A172 (cell line): Measurements from ENCODE around the gene PHETA2. TPM values are rescaled to one million over a fixed set of nuclear protein-coding genes. Genes with fewer than 3 reads are reported as not detected.

Source experiments
- DNase-seq: peaks from one replicate; pipeline ENCODE4 v3.0.0-alpha.2; 2015; ENCODE audit warnings: low spot score
- total RNA-seq: library from RNA; depleted of rRNA; stranded (reverse); fragments of >200 nt; shearing (Covaris generic); gene quantifications from 2 replicates; pipeline ENCODE4 v1.2.3, GENCODE V29; 2014; rRNA removed

Gene PHETA2
- total RNA-seq, result 0.07 and 0.17 TPM in 2 replicates

- no peak for DNase-seq
Observed at GRCh38 chr22:42074132-42074811, at the start of gene PHETA2. Gene PHETA2 (plus strand): TSS chr22:42074248. CDS start chr22:42077294, 3,046 bp downstream.

- no peak for DNase-seq
Observed at GRCh38 chr22:42025421-42025820, 48.6 kb upstream of the PHETA2 start.

GRCh38 chr22:42026705-42027104, 47.3 kb upstream of the PHETA2 start:
- DNase-seq, result no peak

- no peak for DNase-seq
Observed at GRCh38 chr22:42033263-42034181, 40.5 kb upstream of the PHETA2 start.

- DNase-seq, result no peak
Observed at GRCh38 chr22:42035256-42035655, 38.8 kb upstream of the PHETA2 start.

- no peak for DNase-seq
Observed at GRCh38 chr22:42039271-42039670, 34.8 kb upstream of the PHETA2 start.

- DNase-seq, result no peak
Observed at GRCh38 chr22:42041784-42042183, 32.3 kb upstream of the PHETA2 start.

GRCh38 chr22:42050641-42051180, 23.3 kb upstream of the PHETA2 start:
- DNase-seq, result no peak

- no peak for DNase-seq
Observed at GRCh38 chr22:42052765-42053164, 21.3 kb upstream of the PHETA2 start.

- DNase-seq, result no peak
Observed at GRCh38 chr22:42056757-42057511, 17.1 kb upstream of the PHETA2 start.

- DNase-seq, result no peak
Observed at GRCh38 chr22:42060489-42060888, 13.6 kb upstream of the PHETA2 start.

- DNase-seq, result no peak
Observed at GRCh38 chr22:42061041-42061440, 13.0 kb upstream of the PHETA2 start.

GRCh38 chr22:42062506-42063170, 11.4 kb upstream of the PHETA2 start:
- no peak for DNase-seq

GRCh38 chr22:42064629-42065028, 9.4 kb upstream of the PHETA2 start:
- no peak for DNase-seq

- no peak for DNase-seq
Observed at GRCh38 chr22:42065438-42066125, 8.5 kb upstream of the PHETA2 start.

GRCh38 chr22:42066126-42066761, 7.8 kb upstream of the PHETA2 start:
- no peak for DNase-seq

- DNase-seq, result no peak
Observed at GRCh38 chr22:42066937-42067336, 7.1 kb upstream of the PHETA2 start.

- DNase-seq, result no peak
Observed at GRCh38 chr22:42067671-42068251, 6.3 kb upstream of the PHETA2 start.

GRCh38 chr22:42068291-42068690, 5.8 kb upstream of the PHETA2 start:
- DNase-seq, result no peak
